ENCODE results near the gene RIMBP2.

Gene RIMBP2

GRCh38 chr12:130706885-130707570 lies 9.1 kb downstream of the RIMBP2 start:
- no peak overlapping the region for H3K4me3 ChIP-seq (ENCODE audit: control insufficient read depth, low read depth, low read length)
- no peak for TF ChIP-seq CTCF (conservative IDR thresholded peaks at IDR 0.05; ENCODE audit: control insufficient read depth, insufficient read depth, low read depth, low read length)
- no peak for DNase-seq (ENCODE audit: low read depth)

GRCh38 chr12:130706311-130706710 lies 9.8 kb downstream of the RIMBP2 start:
- TF ChIP-seq CTCF (conservative IDR thresholded peaks at IDR 0.05; ENCODE audit: control insufficient read depth, insufficient read depth, low read depth, low read length), result no peak
- DNase-seq (ENCODE audit: low read depth), result no peak
- H3K4me3 ChIP-seq (ENCODE audit: control insufficient read depth, low read depth, low read length), result no peak overlapping the region

- DNase-seq (ENCODE audit: low read depth), result no peak
- no peak for TF ChIP-seq CTCF (conservative IDR thresholded peaks at IDR 0.05; ENCODE audit: control insufficient read depth, insufficient read depth, low read depth, low read length)
Measured at GRCh38 chr12:130705178-130705822, 10.8 kb downstream of the RIMBP2 start.

GRCh38 chr12:130704606-130705005 lies 11.5 kb downstream of the RIMBP2 start:
- H3K4me3 ChIP-seq (ENCODE audit: control insufficient read depth, low read depth, low read length), result no peak overlapping the region
- DNase-seq (ENCODE audit: low read depth), result no peak
- TF ChIP-seq CTCF (conservative IDR thresholded peaks at IDR 0.05; ENCODE audit: control insufficient read depth, insufficient read depth, low read depth, low read length), result no peak

More at GRCh38 chr12:130705178-130705822, 10.8 kb downstream of the RIMBP2 start:
- no peak overlapping the region for H3K4me3 ChIP-seq (ENCODE audit: control insufficient read depth, low read depth, low read length)

GRCh38 chr12:130703733-130704375 lies 12.2 kb downstream of the RIMBP2 start:
- no peak for TF ChIP-seq CTCF (conservative IDR thresholded peaks at IDR 0.05; ENCODE audit: control insufficient read depth, insufficient read depth, low read depth, low read length)
- no peak overlapping the region for H3K4me3 ChIP-seq (ENCODE audit: control insufficient read depth, low read depth, low read length)
- DNase-seq (ENCODE audit: low read depth), result no peak

- no peak for DNase-seq (ENCODE audit: low read depth)
- no peak overlapping the region for H3K4me3 ChIP-seq (ENCODE audit: control insufficient read depth, low read depth, low read length)
- TF ChIP-seq CTCF (conservative IDR thresholded peaks at IDR 0.05; ENCODE audit: control insufficient read depth, insufficient read depth, low read depth, low read length), result no peak
Measured at GRCh38 chr12:130702966-130703732, 12.9 kb downstream of the RIMBP2 start.

Measured in fibroblast of mammary gland (primary cell).